Lower leg skin (tissue), 4 donors: ENCODE data around the gene CD19. TPM values are rescaled to one million over a fixed set of nuclear protein-coding genes. Genes with fewer than 3 reads are reported as not detected.
"Not testable (repeated sequence)": the region's sequence is repeated elsewhere in the genome, so short reads cannot be mapped to it uniquely, and the experiment has no call there.

ENCODE experiments used
- DNase-seq, 2 donors: peaks; one replicate each; pipeline ENCODE4 v3.0.0-alpha.2; 2019; ENCODE audit warnings: low spot score in 2 of 2
- H3K4me3 ChIP-seq: fragments of 200-600 bp; sonication (generic); 2 replicates; pipeline ENCODE4 v1.5.1; 2017; ENCODE audit warnings: mild to moderate bottlenecking, low read depth; ENCODE audit not compliant: poor library complexity, severe bottlenecking
- POLR2A ChIP-seq, 2 donors: fragments of 450-650 bp; IDR thresholded peaks; one replicate each; pipeline ENCODE4 v1.6.1; 2016 to 2017; ENCODE audit warnings: antibody characterized with exemption in 2 of 2, mild to moderate bottlenecking in 1 of 2, moderate library complexity in 1 of 2
- WGBS, 2 donors: methylation state at CpG; one replicate each; pipeline ENCODE4 v1.1.5; 2018; 5-methylcytosine and 5-hydroxymethylcytosine counted together
- intact Hi-C: fragments of 100-400 bp; cut with DNase I; formaldehyde crosslinking; loops from one replicate; pipeline ENCODE4 v1.15.0; 2023; ENCODE audit warnings: low total_unique reads
- total RNA-seq, 4 donors: library from RNA; depleted of rRNA; stranded (reverse); fragments of >200 nt; gene quantifications; one replicate each; pipeline ENCODE4 v1.1.0, GENCODE V29; 2016
- TF ChIP-seq, protein P1 (sequence below), 3 donors: fragments of 450-650 bp; IDR thresholded peaks; one replicate each; pipeline ENCODE4 v1.5.1; 2016; ENCODE audit warnings: antibody characterized with exemption in 3 of 3, mild to moderate bottlenecking in 3 of 3, moderate library complexity in 2 of 3

Gene CD19
- total RNA-seq, 4 donors from 2014 or later: 0.26 to 1.1 TPM; not detected in 2

DNA sequence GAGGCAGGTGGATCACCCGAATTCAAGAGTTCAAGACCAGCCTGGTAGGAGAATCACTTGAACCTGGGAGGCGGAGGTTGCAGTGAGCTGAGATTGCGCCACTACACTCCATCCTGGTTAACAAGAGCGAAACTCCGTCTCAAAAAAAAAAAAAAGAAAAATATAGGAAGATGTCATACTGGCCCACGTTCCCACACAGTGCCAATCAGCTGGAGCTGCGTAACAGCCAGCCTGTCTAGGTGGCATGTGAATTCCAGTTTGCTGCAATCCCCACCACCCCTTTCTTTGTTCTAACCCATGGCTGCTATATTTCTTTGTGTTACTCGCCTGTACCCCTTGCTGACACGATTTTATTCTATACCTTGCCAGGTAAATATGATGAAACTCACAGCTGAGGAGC, 26.4 kb downstream of the CD19 start:
- 92% methylated on average over 9 of the region's 9 CpGs for WGBS, 2 donors
- H3K4me3 ChIP-seq: no peak overlapping the region
- intact Hi-C loops: no loop called here
- no peak for TF ChIP-seq POLR2A (IDR thresholded peaks at IDR 0.05)
- TF ChIP-seq, protein P1, sequence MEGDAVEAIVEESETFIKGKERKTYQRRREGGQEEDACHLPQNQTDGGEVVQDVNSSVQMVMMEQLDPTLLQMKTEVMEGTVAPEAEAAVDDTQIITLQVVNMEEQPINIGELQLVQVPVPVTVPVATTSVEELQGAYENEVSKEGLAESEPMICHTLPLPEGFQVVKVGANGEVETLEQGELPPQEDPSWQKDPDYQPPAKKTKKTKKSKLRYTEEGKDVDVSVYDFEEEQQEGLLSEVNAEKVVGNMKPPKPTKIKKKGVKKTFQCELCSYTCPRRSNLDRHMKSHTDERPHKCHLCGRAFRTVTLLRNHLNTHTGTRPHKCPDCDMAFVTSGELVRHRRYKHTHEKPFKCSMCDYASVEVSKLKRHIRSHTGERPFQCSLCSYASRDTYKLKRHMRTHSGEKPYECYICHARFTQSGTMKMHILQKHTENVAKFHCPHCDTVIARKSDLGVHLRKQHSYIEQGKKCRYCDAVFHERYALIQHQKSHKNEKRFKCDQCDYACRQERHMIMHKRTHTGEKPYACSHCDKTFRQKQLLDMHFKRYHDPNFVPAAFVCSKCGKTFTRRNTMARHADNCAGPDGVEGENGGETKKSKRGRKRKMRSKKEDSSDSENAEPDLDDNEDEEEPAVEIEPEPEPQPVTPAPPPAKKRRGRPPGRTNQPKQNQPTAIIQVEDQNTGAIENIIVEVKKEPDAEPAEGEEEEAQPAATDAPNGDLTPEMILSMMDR (IDR thresholded peaks at IDR 0.05): no peak
- DNase-seq: no peak

DNA sequence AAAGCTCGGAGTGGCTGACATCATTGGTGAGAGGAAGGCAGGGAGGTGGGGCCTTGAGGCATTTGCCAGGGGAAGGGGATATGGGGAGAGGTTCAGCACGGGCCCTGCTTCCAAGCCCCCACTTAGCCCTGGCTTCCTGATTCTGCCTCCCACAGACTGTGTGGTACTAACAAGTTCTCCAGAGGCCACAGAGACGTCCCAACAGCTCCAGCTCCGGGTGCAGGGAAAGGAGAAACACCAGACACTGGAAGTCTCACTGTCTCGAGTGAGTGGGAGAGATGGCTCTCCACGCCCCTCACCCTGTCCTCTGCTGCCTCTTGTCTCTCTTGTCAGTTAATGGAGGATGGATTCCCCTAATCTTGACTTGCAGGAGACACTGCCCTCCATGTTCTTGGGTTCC, 27.1 kb downstream of the CD19 start:
- WGBS, 2 donors: 91 to 93% methylated on average over 6 of the region's 6 CpGs
- no peak for DNase-seq
- TF ChIP-seq, protein P1 (IDR thresholded peaks at IDR 0.05): no peak
- TF ChIP-seq POLR2A (IDR thresholded peaks at IDR 0.05): no peak
- intact Hi-C loops: no loop called here
- H3K4me3 ChIP-seq: no peak overlapping the region

DNA sequence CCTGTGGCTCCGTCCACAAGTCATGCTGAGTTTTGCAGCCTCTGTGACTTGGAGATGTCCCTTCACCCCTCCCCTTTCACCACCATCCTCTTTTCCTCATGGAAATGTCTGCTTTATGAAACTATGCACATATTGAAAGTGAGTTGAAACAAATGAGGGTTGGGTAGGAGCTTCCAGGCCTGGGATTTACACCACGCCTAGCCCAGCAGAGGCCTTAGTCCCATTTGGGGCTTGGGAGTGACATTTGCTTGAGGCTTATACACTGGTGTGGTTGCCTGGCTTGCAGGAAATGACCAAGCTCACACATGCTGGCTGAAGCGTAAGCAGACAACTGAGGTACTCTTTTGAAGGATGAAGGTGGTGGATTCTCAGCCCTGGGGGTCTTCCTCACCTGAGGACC, 32.3 kb downstream of the CD19 start:
- no peak overlapping the region for H3K4me3 ChIP-seq
- intact Hi-C loops: no loop called here
- no peak for DNase-seq
- WGBS, 2 donors: 90 to 91% methylated on average over 3 of the region's 3 CpGs
- TF ChIP-seq POLR2A (IDR thresholded peaks at IDR 0.05): no peak
- TF ChIP-seq, protein P1 (IDR thresholded peaks at IDR 0.05): no peak

DNA sequence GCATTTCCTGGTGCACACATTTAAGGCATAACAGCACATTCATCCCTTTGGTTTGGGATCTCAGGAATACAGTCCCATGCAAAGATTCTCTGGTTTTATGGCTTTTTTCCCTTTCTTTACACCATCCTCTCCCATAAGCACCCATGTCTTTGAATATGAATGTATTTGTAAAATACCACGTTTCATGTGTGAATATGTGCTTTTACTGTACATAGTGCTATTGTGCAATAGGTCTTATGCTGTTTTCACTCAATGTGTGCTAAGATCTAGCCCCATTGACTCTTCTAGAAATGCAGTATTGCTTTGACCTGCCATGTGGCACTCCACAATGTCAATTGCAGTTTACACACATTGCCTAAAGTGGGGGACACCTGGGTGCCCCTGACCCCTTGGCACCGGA, 32.7 kb downstream of the CD19 start:
- H3K4me3 ChIP-seq: no peak overlapping the region
- 87 to 93% methylated on average over 2 of the region's 2 CpGs for WGBS, 2 donors
- no peak for DNase-seq
- intact Hi-C loops: no loop called here
- TF ChIP-seq POLR2A (IDR thresholded peaks at IDR 0.05): no peak
- TF ChIP-seq, protein P1 (IDR thresholded peaks at IDR 0.05): no peak

DNA sequence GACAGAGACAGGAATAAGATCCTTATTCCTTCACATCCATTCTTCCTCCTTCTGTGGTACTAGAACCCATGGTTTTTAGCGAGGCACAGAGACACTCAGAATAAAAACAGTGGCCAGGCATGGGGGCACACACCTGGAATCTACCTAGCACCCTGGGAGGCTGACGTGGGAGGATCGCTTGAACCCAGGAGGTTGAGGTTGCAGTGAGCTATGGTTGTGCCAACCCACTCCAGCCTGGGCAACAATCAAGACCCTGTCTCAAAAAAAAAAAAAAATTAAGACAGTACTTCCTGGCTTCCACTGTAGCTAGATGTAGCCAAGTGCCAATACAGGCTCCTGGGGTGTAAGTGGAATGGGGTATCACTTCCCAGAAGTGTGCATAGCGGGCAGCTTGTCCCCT, 35.4 kb downstream of the CD19 start:
- 90 to 92% methylated on average over 4 of the region's 4 CpGs for WGBS, 2 donors
- H3K4me3 ChIP-seq: no peak overlapping the region
- TF ChIP-seq POLR2A (IDR thresholded peaks at IDR 0.05): no peak
- TF ChIP-seq, protein P1 (IDR thresholded peaks at IDR 0.05): no peak
- DNase-seq: no peak
- intact Hi-C loops: no loop called here

DNA sequence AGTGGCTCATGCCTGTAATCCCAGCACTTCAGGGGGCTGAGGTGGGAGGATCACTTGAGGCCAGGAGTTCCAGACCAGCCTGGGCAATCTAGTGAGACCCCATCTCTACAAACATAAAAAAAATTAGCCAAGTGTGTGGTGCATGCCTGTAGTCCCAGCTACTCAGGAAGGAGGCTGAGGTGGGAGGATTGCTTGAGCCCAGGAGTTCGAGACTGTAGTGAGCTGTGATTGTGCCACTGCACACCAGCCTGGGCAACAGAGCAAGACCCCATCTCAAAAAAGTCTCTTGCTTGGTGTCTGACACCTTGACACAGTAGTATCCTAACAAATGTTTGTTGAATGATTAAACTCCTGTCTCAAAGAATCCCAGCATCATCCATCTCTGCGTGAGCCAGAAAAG, 37.9 kb downstream of the CD19 start:
- intact Hi-C loops, DNase-seq, H3K4me3 ChIP-seq: not testable (repeated sequence)
- WGBS, 2 donors: 86 to 88% methylated on average over 2 of the region's 2 CpGs
